ENCODE results near the gene PTDSS2.
A peak's percentile ranks its signal among the peaks of the same experiment; 100 is the strongest.

PTDSS2 gene

DNA sequence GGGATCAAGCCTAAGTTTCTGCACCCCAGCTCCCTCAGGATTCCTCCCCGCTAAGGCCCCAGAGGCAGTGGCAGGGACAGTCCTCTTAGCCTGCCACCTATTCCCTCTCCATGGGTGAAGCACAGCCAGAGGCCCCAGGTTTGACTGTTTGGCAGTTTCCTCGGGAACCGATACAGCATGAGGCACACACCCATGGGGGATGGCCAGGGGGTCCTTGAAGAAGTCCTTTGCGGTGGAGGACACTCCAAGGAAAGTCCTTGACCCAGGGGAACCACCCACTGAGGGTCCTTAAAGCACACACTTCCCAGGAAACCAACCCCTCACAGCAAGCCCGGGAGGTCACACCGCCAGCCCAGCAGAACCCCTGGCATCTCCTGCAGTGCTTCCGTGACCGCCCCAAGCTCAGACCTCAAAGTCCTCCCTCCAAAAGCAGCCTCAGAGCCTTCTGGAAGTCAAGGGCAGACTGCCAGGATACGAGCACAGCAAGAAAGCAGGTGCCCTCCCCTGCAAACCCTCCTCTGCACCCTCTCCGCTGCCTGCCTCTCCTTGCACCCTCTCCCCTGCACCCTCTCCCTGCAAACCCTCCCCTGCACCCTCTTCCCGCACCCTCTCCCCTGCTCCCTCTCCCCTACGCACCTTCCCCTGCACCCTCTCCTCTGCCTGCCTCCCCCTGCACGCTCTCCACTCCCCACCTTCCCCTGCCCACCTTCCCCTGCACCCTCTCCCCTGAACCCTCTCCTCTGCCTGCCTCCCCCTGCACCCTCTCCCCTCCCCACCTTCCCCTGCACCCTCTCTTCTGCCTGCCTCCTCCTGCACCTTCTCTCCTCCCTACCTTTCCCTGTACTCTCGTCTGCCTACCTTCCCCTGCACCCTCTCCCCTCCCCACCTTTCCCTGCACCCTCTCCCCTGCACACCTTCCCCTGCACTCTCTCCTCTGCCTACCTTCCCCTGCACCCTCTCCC lies 36.7 kb upstream of the PTDSS2 start:
- H3K4me3 ChIP-seq, result no peak overlapping the region
- TF ChIP-seq, protein P1, sequence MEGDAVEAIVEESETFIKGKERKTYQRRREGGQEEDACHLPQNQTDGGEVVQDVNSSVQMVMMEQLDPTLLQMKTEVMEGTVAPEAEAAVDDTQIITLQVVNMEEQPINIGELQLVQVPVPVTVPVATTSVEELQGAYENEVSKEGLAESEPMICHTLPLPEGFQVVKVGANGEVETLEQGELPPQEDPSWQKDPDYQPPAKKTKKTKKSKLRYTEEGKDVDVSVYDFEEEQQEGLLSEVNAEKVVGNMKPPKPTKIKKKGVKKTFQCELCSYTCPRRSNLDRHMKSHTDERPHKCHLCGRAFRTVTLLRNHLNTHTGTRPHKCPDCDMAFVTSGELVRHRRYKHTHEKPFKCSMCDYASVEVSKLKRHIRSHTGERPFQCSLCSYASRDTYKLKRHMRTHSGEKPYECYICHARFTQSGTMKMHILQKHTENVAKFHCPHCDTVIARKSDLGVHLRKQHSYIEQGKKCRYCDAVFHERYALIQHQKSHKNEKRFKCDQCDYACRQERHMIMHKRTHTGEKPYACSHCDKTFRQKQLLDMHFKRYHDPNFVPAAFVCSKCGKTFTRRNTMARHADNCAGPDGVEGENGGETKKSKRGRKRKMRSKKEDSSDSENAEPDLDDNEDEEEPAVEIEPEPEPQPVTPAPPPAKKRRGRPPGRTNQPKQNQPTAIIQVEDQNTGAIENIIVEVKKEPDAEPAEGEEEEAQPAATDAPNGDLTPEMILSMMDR (IDR thresholded peaks at IDR 0.05), result no peak
- intact Hi-C loops (cut with DNase I; ENCODE audit: low total_unique reads), result no loop called here
- no peak overlapping the region for H3K27ac ChIP-seq
- peaks cover 0 to 56% of the 10 kb centered on the region in 2 donors for H3K27me3 ChIP-seq
- H3K36me3 ChIP-seq, result no peaks in the 10 kb centered on the region
- DNase-seq, result no peak
- no peaks in the 10 kb centered on the region for H3K9me3 ChIP-seq
- H3K4me1 ChIP-seq, result peaks cover 0 to 26% (median 16%) of the 10 kb centered on the region in 4 donors

GRCh38 chr11:414318-414857 lies 35.7 kb upstream of the PTDSS2 start:
- TF ChIP-seq, protein P1 (IDR thresholded peaks at IDR 0.05), result no peak
- Histone ChIP-seq H3K27ac (no peak overlapping the region), H3K27me3 (peaks cover 0 to 61% of the 10 kb centered on the region in 2 donors), H3K36me3 (no peaks in the 10 kb centered on the region), H3K4me1 (peaks cover 0 to 18% (median 15%) of the 10 kb centered on the region in 4 donors), H3K9me3 (no peaks in the 10 kb centered on the region), H3K4me3 (peak overlapping the region; percentile 16 to 39)
- DNase-seq, result no peak
- intact Hi-C loops (cut with DNase I; ENCODE audit: low total_unique reads), result no loop called here

DNA sequence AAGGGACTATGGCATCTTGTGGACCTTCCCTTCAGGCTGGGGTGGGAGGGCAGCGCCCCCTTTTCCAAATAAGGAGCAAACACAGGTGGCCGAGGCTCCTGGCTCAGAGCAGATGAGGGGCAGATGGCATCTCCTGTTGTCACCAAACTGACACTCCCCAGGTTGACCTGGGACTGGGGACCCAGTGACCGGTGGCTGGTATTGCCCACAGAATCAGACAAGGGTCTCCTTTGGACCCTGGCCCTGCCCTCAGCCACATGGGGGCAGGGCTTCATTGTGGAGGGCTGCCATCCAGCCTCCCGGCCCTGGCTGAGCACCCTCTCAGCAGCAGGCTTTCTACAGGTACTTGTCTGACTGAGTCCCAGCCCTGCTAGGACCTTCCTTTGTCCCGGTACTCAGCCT lies 34.4 kb upstream of the PTDSS2 start:
- no peak overlapping the region for H3K27ac ChIP-seq
- H3K4me3 ChIP-seq, result peak overlapping the region; percentile 10 to 36
- H3K36me3 ChIP-seq, result no peaks in the 10 kb centered on the region
- no peak for DNase-seq
- H3K9me3 ChIP-seq, result no peaks in the 10 kb centered on the region
- H3K27me3 ChIP-seq, result peaks cover 0 to 64% of the 10 kb centered on the region in 2 donors
- TF ChIP-seq, protein P1 (IDR thresholded peaks at IDR 0.05), result no peak
- peaks cover 0 to 18% (median 15%) of the 10 kb centered on the region in 4 donors for H3K4me1 ChIP-seq
- intact Hi-C loops (cut with DNase I; ENCODE audit: low total_unique reads), result no loop called here

GRCh38 chr11:416051-416756 lies 33.9 kb upstream of the PTDSS2 start:
- Histone ChIP-seq H3K4me3 (peak overlapping the region; percentile 36 to 50), H3K4me1 (peaks cover 0 to 18% (median 15%) of the 10 kb centered on the region in 4 donors), H3K27me3 (peaks cover 0 to 69% of the 10 kb centered on the region in 2 donors), H3K27ac (no peak overlapping the region), H3K9me3 (no peaks in the 10 kb centered on the region), H3K36me3 (no peaks in the 10 kb centered on the region)
- TF ChIP-seq, protein P1 (IDR thresholded peaks at IDR 0.05), result no peak
- no peak for DNase-seq
- intact Hi-C loops (cut with DNase I; ENCODE audit: low total_unique reads), result no loop called here

DNA sequence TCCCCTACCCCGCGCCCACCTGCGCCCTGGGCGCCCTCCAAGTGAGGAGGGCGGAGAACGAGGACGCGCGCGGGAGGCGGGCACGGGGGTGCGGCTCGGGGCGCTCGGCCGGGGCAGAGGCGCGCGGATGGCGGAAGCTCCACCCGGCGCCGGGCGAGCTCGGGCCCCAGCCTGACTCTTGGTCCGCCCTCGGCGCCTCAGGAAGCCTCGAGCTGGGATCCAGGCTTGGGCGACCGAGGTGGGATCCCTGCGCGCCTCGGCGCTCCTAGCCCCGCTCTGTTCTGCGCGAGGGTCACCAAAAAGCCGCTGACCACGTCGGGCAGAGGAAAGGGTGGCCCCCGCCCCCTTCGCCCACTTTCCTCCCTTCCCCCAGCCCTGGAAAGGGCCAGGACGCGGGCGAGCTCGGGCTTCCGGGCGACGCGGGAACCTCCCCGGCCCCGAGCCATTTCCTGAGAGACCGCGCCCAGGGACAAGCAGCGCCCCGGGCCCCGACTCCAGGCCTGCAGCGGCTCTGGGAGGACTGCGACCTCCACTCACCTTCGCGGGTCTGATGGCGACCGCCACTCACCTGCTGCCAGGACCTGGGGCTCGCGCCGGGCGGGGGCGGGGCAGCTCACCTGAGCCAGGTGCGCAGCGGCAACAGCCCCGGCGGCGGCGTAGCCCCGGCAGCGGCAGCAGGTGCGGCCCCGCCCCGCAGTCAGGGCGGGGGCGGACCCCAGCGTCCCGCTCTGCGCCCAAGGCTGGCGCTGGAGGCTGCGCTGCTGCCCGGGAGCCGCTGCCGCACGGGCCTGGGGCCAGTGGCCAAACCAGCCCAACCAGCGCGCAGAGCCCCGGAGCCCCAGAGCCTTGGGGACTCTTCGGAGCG lies 33.1 kb upstream of the PTDSS2 start:
- H3K36me3 ChIP-seq, result no peaks in the 10 kb centered on the region
- H3K27ac ChIP-seq, result peak overlapping the region in 1 of 2 donors; percentile 14
- intact Hi-C loops (cut with DNase I; ENCODE audit: low total_unique reads), result no loop called here
- no peak for DNase-seq
- TF ChIP-seq, protein P1 (IDR thresholded peaks at IDR 0.05), result no peak
- peaks cover 0 to 18% (median 15%) of the 10 kb centered on the region in 4 donors for H3K4me1 ChIP-seq
- H3K4me3 ChIP-seq, result peak overlapping the region; percentile 36 to 50
- peaks cover 0 to 69% of the 10 kb centered on the region in 2 donors for H3K27me3 ChIP-seq
- no peaks in the 10 kb centered on the region for H3K9me3 ChIP-seq

Data from tibial artery (tissue), 4 donors.